CD4-positive, alpha-beta T cell (primary cell): Measurements from ENCODE around the gene TAOK1. TPM values are rescaled to one million over a fixed set of nuclear protein-coding genes. Genes with fewer than 3 reads are reported as not detected.
A peak's percentile ranks its signal among the peaks of the same experiment; 100 is the strongest.

Experiments used
- ATAC-seq: fragments of 200-7000 bp; cut with Tn5 transposase; one replicate; pipeline ENCODE4 v1.10.0; 2022; ENCODE audit warnings: mild to moderate bottlenecking; ENCODE audit not compliant: poor library complexity
- CTCF ChIA-PET: fragments of 350-600 bp; sonication (Branson Sonifier 250); formaldehyde crosslinking; loops from one replicate; lab custom pipeline; 2021; ENCODE audit warnings: antibody characterized with exemption, inconsistent platforms; lab: Charles Lee
- POLR2A ChIA-PET: fragments of 350-600 bp; sonication (Branson Sonifier 250); formaldehyde crosslinking; loops from one replicate; lab custom pipeline; 2021; ENCODE audit warnings: antibody characterized with exemption, inconsistent platforms; lab: Charles Lee
- DNase-seq, 14 experiments: peaks; one replicate each; pipeline ENCODE4 v3.0.0-alpha.2; 2013 to 2020; ENCODE audit warnings: mixed read lengths in 2 of 14
- H3K27ac ChIP-seq, 2 donors: one replicate each; pipeline versions ENCODE4 v1.5.1 to v1.7.0; 2013; ENCODE audit warnings: low read length in 2 of 2, low read depth in 1 of 2, mild to moderate bottlenecking in 1 of 2
- H3K27me3 ChIP-seq, 2 experiments: 1 replicate in 1 of 2; 2 replicates in 1 of 2; pipeline versions ENCODE4 v1.6.1 to v1.7.0; 2013; ENCODE audit warnings: low read length in 2 of 2, control low read depth in 1 of 2, mild to moderate bottlenecking in 1 of 2, moderate library complexity in 1 of 2; ENCODE audit not compliant: insufficient read depth in 2 of 2, control insufficient read depth in 1 of 2
- H3K36me3 ChIP-seq: one replicate; pipeline ENCODE4 v1.6.1; 2013; ENCODE audit warnings: low read length, control low read depth; ENCODE audit not compliant: insufficient read depth
- H3K4me1 ChIP-seq: one replicate; pipeline ENCODE4 v1.6.1; 2013; ENCODE audit warnings: low read length, control low read depth; ENCODE audit not compliant: insufficient read depth
- H3K4me3 ChIP-seq: one replicate; pipeline ENCODE4 v1.5.1; 2013; ENCODE audit warnings: mild to moderate bottlenecking, low read length, moderate library complexity
- H3K9me3 ChIP-seq, 2 experiments: 1 replicate in 1 of 2; 2 replicates in 1 of 2; pipeline versions ENCODE4 v1.6.1 to v1.7.0; 2013; ENCODE audit warnings: low read length in 2 of 2, mild to moderate bottlenecking in 2 of 2, control low read depth in 1 of 2, moderate library complexity in 1 of 2; ENCODE audit not compliant: control insufficient read depth in 1 of 2, insufficient read depth in 1 of 2
- H3K27ac Mint-ChIP-seq: one replicate; pipeline ENCODE4 v1.8.0; 2020; ENCODE audit warnings: mixed read lengths
- H3K27me3 Mint-ChIP-seq: one replicate; pipeline ENCODE4 v1.8.0; 2021; ENCODE audit warnings: mixed read lengths
- H3K36me3 Mint-ChIP-seq: one replicate; pipeline ENCODE4 v1.8.0; 2021; ENCODE audit warnings: low read depth, mixed read lengths
- H3K4me1 Mint-ChIP-seq: one replicate; pipeline ENCODE4 v1.8.0; 2021; ENCODE audit warnings: low read depth, mixed read lengths
- H3K4me3 Mint-ChIP-seq: one replicate; pipeline ENCODE4 v1.8.0; 2020; ENCODE audit warnings: mild to moderate bottlenecking, mixed read lengths
- H3K9me3 Mint-ChIP-seq: one replicate; pipeline ENCODE4 v1.8.0; 2020; ENCODE audit warnings: mixed read lengths
- intact Hi-C, 2 experiments: fragments of 100-400 bp; cut with DNase I in 1 of 2; cut with micrococcal nuclease in 1 of 2; formaldehyde crosslinking; loops; one replicate each; pipeline versions ENCODE4 v1.15.1 to v1.9.0; 2023 to 2025; cut with DNase I, micrococcal nuclease
- total RNA-seq, 174 experiments: library from RNA in 2 of 174; stranded (reverse) in 2 of 174; gene quantifications; one replicate each; pipeline ENCODE4 v1.2.3 and lab custom pipeline; 2021 to 2026
- TF ChIP-seq, protein P1 (sequence below): fragments of 200-600 bp; IDR thresholded peaks from one replicate; pipeline ENCODE4 v1.8.0; 2022; ENCODE audit warnings: antibody characterized with exemption, mild to moderate bottlenecking

TAOK1 gene
- total RNA-seq, 2 experiments from 2014 or later: 33.1 to 33.8 TPM

DNA sequence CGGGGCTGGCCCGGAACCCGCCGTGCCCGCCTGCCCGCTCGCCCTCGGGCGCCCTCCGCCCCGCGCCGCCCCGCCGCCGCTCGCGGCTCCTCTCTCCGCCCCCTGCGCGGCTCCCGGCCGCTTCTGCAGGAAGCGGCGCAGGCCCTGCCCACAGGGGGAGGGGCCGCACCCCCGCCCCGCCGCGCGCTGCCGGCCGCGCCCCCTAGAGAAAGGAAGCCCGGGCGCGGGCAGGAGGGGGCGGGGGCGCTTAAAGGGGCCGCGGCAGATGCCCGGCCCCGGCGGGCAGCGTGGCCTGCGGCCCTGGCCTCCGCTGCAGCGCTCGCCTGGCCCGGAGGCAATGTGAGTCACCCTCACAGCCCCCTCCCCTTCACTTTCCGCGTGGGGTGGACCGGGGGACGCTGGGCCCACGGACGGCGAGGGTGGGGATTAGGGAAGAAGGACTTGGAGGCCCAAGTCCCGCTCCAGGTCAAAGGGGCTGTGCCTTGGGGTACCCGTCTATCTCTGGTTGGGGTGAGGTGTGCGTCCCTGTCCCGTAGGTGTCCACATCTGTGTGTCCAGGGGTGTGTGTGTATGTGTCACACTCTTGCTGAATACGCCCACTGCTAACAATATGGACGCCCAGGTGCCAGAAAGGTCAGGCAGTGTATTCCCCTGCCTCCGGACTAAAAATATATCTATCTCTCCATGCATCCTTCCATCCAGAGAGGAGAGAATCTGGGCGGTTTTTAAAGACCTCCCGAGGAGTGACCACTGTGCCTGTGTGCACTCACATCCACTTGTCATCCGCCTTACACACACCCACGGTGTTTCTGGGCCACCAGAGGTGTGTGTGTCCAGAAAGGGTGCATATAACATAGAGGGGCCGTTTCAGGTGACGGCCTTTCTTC, 199.6 kb downstream of the TAOK1 start, which contains the start of gene GIT1:
GIT1 (minus strand) TSS at position 125 of the 887 bp plus-strand sequence. CDS start 270 bp downstream, outside the sequence.
- ATAC-seq: peak; percentile 83
- no peaks in the 10 kb centered on the region for H3K27me3 ChIP-seq
- H3K27ac Mint-ChIP-seq: peak within 1 kb of the TSS; percentile 86
- H3K27ac ChIP-seq: peak within 1 kb of the TSS; percentile 60 to 64
- peaks cover 71% of the 10 kb centered on the region for H3K4me1 Mint-ChIP-seq
- H3K36me3 ChIP-seq: no peaks in the 10 kb centered on the region
- H3K4me3 Mint-ChIP-seq: peak within 1 kb of the TSS; percentile 98
- CTCF ChIA-PET: interaction anchor here (4.9 kb wide), 1 partner anchor 26 kb away, joined by 96 read pairs; no protein-coding TSS in a partner anchor
- DNase-seq: peak; percentile 65 to 94 (median 81)
- H3K9me3 Mint-ChIP-seq: no peaks in the 10 kb centered on the region
- no peaks in the 10 kb centered on the region for H3K27me3 Mint-ChIP-seq
- H3K4me1 ChIP-seq: peaks cover 84% of the 10 kb centered on the region
- no peaks in the 10 kb centered on the region for H3K9me3 ChIP-seq
- TF ChIP-seq, protein P1, sequence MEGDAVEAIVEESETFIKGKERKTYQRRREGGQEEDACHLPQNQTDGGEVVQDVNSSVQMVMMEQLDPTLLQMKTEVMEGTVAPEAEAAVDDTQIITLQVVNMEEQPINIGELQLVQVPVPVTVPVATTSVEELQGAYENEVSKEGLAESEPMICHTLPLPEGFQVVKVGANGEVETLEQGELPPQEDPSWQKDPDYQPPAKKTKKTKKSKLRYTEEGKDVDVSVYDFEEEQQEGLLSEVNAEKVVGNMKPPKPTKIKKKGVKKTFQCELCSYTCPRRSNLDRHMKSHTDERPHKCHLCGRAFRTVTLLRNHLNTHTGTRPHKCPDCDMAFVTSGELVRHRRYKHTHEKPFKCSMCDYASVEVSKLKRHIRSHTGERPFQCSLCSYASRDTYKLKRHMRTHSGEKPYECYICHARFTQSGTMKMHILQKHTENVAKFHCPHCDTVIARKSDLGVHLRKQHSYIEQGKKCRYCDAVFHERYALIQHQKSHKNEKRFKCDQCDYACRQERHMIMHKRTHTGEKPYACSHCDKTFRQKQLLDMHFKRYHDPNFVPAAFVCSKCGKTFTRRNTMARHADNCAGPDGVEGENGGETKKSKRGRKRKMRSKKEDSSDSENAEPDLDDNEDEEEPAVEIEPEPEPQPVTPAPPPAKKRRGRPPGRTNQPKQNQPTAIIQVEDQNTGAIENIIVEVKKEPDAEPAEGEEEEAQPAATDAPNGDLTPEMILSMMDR: no peak
- peaks cover 4% of the 10 kb centered on the region for H3K36me3 Mint-ChIP-seq
- intact Hi-C loops: loop anchor here (1.0 to 10.0 kb wide), 8 partner anchors 9 to 845 kb away; partner anchors contain the start of genes PHF12 (in 1 of the 2), SSH2 (in 1 of the 2), TP53I13 (in 1 of the 2) and TRAF4 (in 1 of the 2)
- peak within 1 kb of the TSS; percentile 84 for H3K4me3 ChIP-seq
- POLR2A ChIA-PET: interaction anchor here (1.8 to 4.4 kb wide), 4 partner anchors 17 to 28 kb away, joined by 6 to 40 read pairs (median 18); no protein-coding TSS in a partner anchor

DNA sequence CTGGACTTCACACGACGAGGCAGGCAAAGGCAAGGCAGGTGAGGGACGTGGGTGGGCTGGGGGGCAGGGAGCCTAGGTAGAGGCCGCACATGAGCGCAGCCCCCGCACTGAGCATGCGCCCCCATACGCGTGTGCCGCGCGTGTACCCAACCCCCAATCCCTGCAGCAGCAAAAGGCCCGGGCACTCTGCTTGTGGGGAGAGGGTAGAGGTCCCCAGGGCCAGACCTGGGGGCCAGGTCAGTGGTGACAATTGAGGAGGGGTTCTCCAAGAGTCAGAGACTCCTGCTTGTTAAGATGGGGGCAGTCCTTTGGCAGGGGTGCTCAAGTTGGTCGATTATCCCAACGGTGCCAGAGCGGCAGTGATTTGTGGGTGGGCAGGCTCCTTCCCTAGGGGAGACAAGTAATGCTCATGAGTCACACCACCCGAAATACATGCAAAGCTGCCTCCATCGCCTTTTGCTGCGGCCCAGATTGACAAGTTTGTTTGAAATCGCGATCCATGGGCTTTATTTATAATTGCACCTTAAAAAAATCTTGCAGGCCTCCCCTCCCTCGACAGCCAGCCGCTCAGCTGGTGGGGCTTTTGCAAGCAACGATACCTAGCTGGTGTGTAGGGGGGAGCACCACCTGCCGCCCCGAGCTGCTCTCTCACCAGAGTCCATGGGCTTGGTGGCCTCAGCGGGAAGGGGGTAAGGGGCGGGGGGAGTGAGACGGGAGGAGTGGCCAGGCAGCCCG, 200.4 kb downstream of the TAOK1 start:
- DNase-seq (peak in 3 of 14 experiments; percentile 22 to 60 (median 50)), ATAC-seq (no peak)
- CTCF ChIA-PET: interaction anchor here (1.7 to 4.9 kb wide), 5 partner anchors 10 to 49 kb away, joined by 8 to 96 read pairs (median 19); partner anchors contain the start of genes ABHD15 and TP53I13
- POLR2A ChIA-PET: interaction anchor here (1.8 to 3.2 kb wide), 4 partner anchors 10 to 27 kb away, joined by 8 to 29 read pairs (median 21); partner anchors contain the start of gene ABHD15
- H3K36me3 ChIP-seq: no peaks in the 10 kb centered on the region
- intact Hi-C loops: loop anchor here in 1 of 2 experiments (1.0 kb wide), 1 partner anchor 10 kb away; no protein-coding TSS in a partner anchor
- Mint-ChIP-seq H3K27ac (peak overlapping the region; percentile 86), H3K9me3 (no peaks in the 10 kb centered on the region), H3K4me3 (peak overlapping the region; percentile 92), H3K4me1 (peaks cover 63% of the 10 kb centered on the region), H3K36me3 (peaks cover 4% of the 10 kb centered on the region), H3K27me3 (no peaks in the 10 kb centered on the region)
- H3K9me3 ChIP-seq: no peaks in the 10 kb centered on the region
- H3K4me1 ChIP-seq: peaks cover 79% of the 10 kb centered on the region
- H3K4me3 ChIP-seq: peak overlapping the region; percentile 67
- TF ChIP-seq, protein P1: no peak
- H3K27ac ChIP-seq: peak overlapping the region in 1 of 2 donors; percentile 64
- H3K27me3 ChIP-seq: no peaks in the 10 kb centered on the region
